LNCaP clone FGC (cell line): ENCODE results near the gene SUGP2.
A peak's percentile ranks its signal among the peaks of the same experiment; 100 is the strongest.

Experiments
- DNase-seq: peaks from one replicate; pipeline ENCODE4 v3.0.0-alpha.2; 2011; ENCODE audit warnings: low read depth
- H3K4me3 ChIP-seq: 2 replicates; pipeline ENCODE4 v1.5.1; 2011; ENCODE audit warnings: mild to moderate bottlenecking, low read depth, low read length, control low read depth
- CTCF ChIP-seq: IDR thresholded peaks from 2 replicates; pipeline ENCODE4 v1.5.1; 2012; ENCODE audit warnings: mild to moderate bottlenecking; ENCODE audit not compliant: control insufficient read depth, insufficient read depth; ENCODE audit errors: extremely low read depth

SUGP2 gene

GRCh38 chr19:18995804-18996241 is 37.5 kb downstream of the SUGP2 start:
- peak; percentile 7 for DNase-seq
- TF ChIP-seq CTCF, result peak; percentile 55
- H3K4me3 ChIP-seq, result no peak overlapping the region

- DNase-seq, result no peak
- no peak overlapping the region for H3K4me3 ChIP-seq
- TF ChIP-seq CTCF, result no peak
Measured at GRCh38 chr19:18993115-18993514, 40.2 kb downstream of the SUGP2 start.

DNA sequence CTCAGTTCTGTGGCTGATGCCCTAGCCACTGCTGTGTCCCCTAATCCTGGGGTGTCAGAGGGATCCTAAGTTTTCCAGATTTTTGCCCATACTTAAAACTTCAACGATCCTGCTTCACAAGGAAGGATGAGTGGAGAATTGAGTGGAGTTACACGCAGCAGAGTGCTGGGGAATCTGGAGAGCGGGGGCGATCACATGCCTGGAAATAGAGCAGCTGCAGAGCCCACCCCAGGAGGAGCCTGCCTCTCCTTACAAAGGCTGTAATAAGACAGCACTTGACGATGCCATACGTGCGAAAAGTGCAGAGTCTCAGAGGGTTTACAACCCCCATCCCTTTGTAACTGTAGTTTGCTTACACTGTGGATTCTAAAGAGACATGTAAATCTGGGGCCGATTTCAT is 40.6 kb downstream of the SUGP2 start:
- no peak for TF ChIP-seq CTCF
- DNase-seq, result no peak
- no peak overlapping the region for H3K4me3 ChIP-seq

- no peak overlapping the region for H3K4me3 ChIP-seq
- TF ChIP-seq CTCF, result no peak
- no peak for DNase-seq
Measured at GRCh38 chr19:18991468-18991867, 41.8 kb downstream of the SUGP2 start.

GRCh38 chr19:18991006-18991405 is 42.3 kb downstream of the SUGP2 start:
- DNase-seq, result no peak
- no peak for TF ChIP-seq CTCF
- no peak overlapping the region for H3K4me3 ChIP-seq

DNA sequence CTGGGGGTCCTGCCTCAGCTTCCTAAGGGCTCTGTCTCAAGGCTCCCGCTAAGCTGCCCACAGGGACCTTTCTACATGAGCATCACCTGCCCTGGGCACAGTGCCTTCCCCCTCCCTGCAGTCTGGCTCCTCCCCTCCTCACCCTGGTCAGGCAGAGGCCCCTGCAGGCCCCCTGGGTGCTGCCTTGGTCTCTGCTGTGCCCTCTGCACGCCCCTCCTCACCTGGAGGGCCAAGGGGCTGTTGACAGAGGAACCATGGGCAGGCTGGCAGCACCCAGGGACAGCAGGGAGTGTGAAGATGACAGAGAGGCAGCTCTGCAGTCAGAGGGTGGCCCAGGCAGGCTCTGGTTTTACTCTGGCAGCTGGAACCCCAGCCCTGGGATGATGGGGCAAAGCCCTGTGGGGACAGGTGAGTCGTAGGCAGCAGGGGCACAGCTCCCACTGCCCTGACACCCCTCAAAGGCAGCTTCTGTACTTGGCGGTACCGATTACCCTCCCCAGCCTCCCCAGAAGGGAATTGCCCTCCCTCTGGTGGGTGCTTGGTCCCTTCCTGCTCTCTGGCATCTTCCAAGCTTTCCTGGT is 43.1 kb downstream of the SUGP2 start:
- no peak for TF ChIP-seq CTCF
- H3K4me3 ChIP-seq, result no peak overlapping the region
- no peak for DNase-seq

- DNase-seq, result no peak
- H3K4me3 ChIP-seq, result no peak overlapping the region
- TF ChIP-seq CTCF, result no peak
Measured at GRCh38 chr19:18989316-18989715, 44.0 kb downstream of the SUGP2 start.
